MM.1S (cell line): ENCODE measurements around the gene DMGDH.

Source experiments
- DNase-seq: peaks from one replicate; pipeline ENCODE4 v3.0.0-alpha.2; 2015
- H2AFZ ChIP-seq: fragments of 300-600 bp; sonication (generic); 2 replicates; pipeline ENCODE4 v1.6.0; 2016; ENCODE audit warnings: antibody characterized with exemption, low read length
- H3F3A ChIP-seq: fragments of 300-600 bp; sonication (generic); 2 replicates; pipeline ENCODE4 v1.6.1; 2016; ENCODE audit warnings: mild to moderate bottlenecking, antibody characterized with exemption, low read length, moderate library complexity, mixed read lengths; ENCODE audit not compliant: insufficient read depth
- H3K27ac ChIP-seq: fragments of 300-600 bp; sonication (generic); 2 replicates; pipeline ENCODE4 v1.5.1; 2016; ENCODE audit warnings: mild to moderate bottlenecking, low read length
- H3K27me3 ChIP-seq: fragments of 300-600 bp; sonication (generic); replicated peaks from 2 replicates; pipeline ENCODE4 v1.6.0; 2016; ENCODE audit warnings: low read length; ENCODE audit not compliant: insufficient read depth
- H3K36me3 ChIP-seq: fragments of 300-600 bp; sonication (generic); replicated peaks from 2 replicates; pipeline ENCODE4 v1.6.1; 2016; ENCODE audit warnings: mild to moderate bottlenecking, low read length, mixed read lengths; ENCODE audit not compliant: insufficient read depth
- H3K4me1 ChIP-seq: fragments of 300-600 bp; sonication (generic); 2 replicates; pipeline ENCODE4 v1.6.1; 2016; ENCODE audit warnings: low read length, mixed read lengths
- H3K4me2 ChIP-seq: fragments of 300-600 bp; sonication (generic); 2 replicates; pipeline ENCODE4 v1.6.0; 2016; ENCODE audit warnings: low read depth, low read length
- H3K4me3 ChIP-seq: fragments of 300-600 bp; sonication (generic); 2 replicates; pipeline ENCODE4 v1.5.1; 2016; ENCODE audit warnings: low read length, mixed read lengths
- H3K79me2 ChIP-seq: fragments of 300-600 bp; sonication (generic); 2 replicates; pipeline ENCODE4 v1.6.1; 2016; ENCODE audit warnings: mixed run types, low read length, mixed read lengths
- H3K9ac ChIP-seq: fragments of 300-600 bp; sonication (generic); 2 replicates; pipeline ENCODE4 v1.6.1; 2016; ENCODE audit warnings: low read length, mixed read lengths
- H3K9me2 ChIP-seq: fragments of 300-600 bp; sonication (generic); replicated peaks from 2 replicates; pipeline ENCODE4 v1.6.1; 2016; ENCODE audit warnings: mild to moderate bottlenecking, low read length, mixed read lengths; ENCODE audit not compliant: insufficient read depth
- H3K9me3 ChIP-seq: fragments of 300-600 bp; sonication (generic); replicated peaks from 2 replicates; pipeline ENCODE4 v1.6.1; 2016; ENCODE audit warnings: mild to moderate bottlenecking, low read length, mixed read lengths; ENCODE audit not compliant: insufficient read depth
- H4K20me1 ChIP-seq: fragments of 300-600 bp; sonication (generic); 2 replicates; pipeline ENCODE4 v1.6.1; 2016; ENCODE audit warnings: mild to moderate bottlenecking, low read length, moderate library complexity, mixed read lengths; ENCODE audit not compliant: insufficient read depth
- CTCF ChIP-seq: fragments of 300-600 bp; sonication (generic); IDR thresholded peaks from 2 replicates; pipeline ENCODE4 v1.5.1; 2016; ENCODE audit warnings: antibody characterized with exemption, low read length, mixed read lengths
- EZH2 ChIP-seq: fragments of 300-600 bp; sonication (generic); optimal IDR thresholded peaks from 2 replicates; pipeline ENCODE3; 2017; ENCODE audit warnings: low read depth, mild to moderate bottlenecking, antibody characterized with exemption, low read length, mixed read lengths
- EZH2phosphoT487 ChIP-seq: fragments of 300-600 bp; sonication (generic); IDR thresholded peaks from 2 replicates; pipeline ENCODE4 v1.6.1; 2018; ENCODE audit warnings: antibody characterized with exemption, low read length

DMGDH gene

GRCh38 chr5:78992146-78992545 is 77.3 kb downstream of the DMGDH start:
- no peak for DNase-seq
- no peak overlapping the region for H3K27ac ChIP-seq

GRCh38 chr5:78989080-78989479 is 80.4 kb downstream of the DMGDH start:
- Histone ChIP-seq H4K20me1 (no peaks in the 10 kb centered on the region), H3K9ac (no peak overlapping the region), H3K9me2 (no peaks in the 10 kb centered on the region), H3K9me3 (no peaks in the 10 kb centered on the region), H3K79me2 (0 out of 2 replicates have a peak, but pooled peaks cover under 1% of the 10 kb centered on the region), H3K4me1 (peaks cover 6% of the 10 kb centered on the region; the same call in 1 of the 2 replicates), H3K27ac (no peak overlapping the region), H3K27me3 (no peaks in the 10 kb centered on the region), H3K4me2 (no peak overlapping the region), H3K36me3 (no peaks in the 10 kb centered on the region), H2AFZ (no peak overlapping the region), H3K4me3 (no peak overlapping the region), H3F3A (peaks cover 10% of the 10 kb centered on the region)
- DNase-seq: no peak
- no peak for TF ChIP-seq EZH2phosphoT487
- no peak for TF ChIP-seq CTCF
- no peak for TF ChIP-seq EZH2

More at GRCh38 chr5:78992146-78992545, 77.3 kb downstream of the DMGDH start:
- no peaks in the 10 kb centered on the region for H3K79me2 ChIP-seq
- H2AFZ ChIP-seq: no peak overlapping the region
- no peaks in the 10 kb centered on the region for H3K36me3 ChIP-seq
- no peak overlapping the region for H3K9ac ChIP-seq
- no peak overlapping the region for H3K4me2 ChIP-seq
- TF ChIP-seq EZH2phosphoT487: no peak
- TF ChIP-seq CTCF: no peak
- TF ChIP-seq EZH2: no peak
- no peaks in the 10 kb centered on the region for H3K9me2 ChIP-seq
- H3K27me3 ChIP-seq: no peaks in the 10 kb centered on the region
- no peaks in the 10 kb centered on the region for H3F3A ChIP-seq
- no peak overlapping the region for H3K4me3 ChIP-seq
- no peaks in the 10 kb centered on the region for H4K20me1 ChIP-seq
- H3K9me3 ChIP-seq: no peaks in the 10 kb centered on the region
- no peaks in the 10 kb centered on the region for H3K4me1 ChIP-seq

- Histone ChIP-seq H3K27ac (peak overlapping the region; percentile 80; the same call in 1 of the 2 replicates), H3K9ac (peak overlapping the region; percentile 73; the same call in 1 of the 2 replicates), H3K4me2 (peak overlapping the region; percentile 75), H3F3A (peaks cover 18% of the 10 kb centered on the region), H3K36me3 (no peaks in the 10 kb centered on the region), H3K4me1 (peaks cover 13% of the 10 kb centered on the region), H3K27me3 (no peaks in the 10 kb centered on the region), H3K4me3 (peak overlapping the region; percentile 58), H3K9me3 (no peaks in the 10 kb centered on the region), H3K9me2 (no peaks in the 10 kb centered on the region), H4K20me1 (no peaks in the 10 kb centered on the region), H3K79me2 (peaks cover 13% of the 10 kb centered on the region), H2AFZ (peak overlapping the region; percentile 51)
- DNase-seq: peak; percentile 33
- TF ChIP-seq CTCF (no peak), EZH2 (no peak), EZH2phosphoT487 (no peak)
Measured at GRCh38 chr5:78985725-78986223, 83.7 kb downstream of the DMGDH start.
